HK-2 (cell line): ENCODE measurements around the gene RFX7.

Experiments
- DNase-seq: peaks from one replicate; pipeline ENCODE4 v3.0.0-alpha.2; 2018; ENCODE audit not compliant: unreplicated experiment

The RFX7 gene

DNA sequence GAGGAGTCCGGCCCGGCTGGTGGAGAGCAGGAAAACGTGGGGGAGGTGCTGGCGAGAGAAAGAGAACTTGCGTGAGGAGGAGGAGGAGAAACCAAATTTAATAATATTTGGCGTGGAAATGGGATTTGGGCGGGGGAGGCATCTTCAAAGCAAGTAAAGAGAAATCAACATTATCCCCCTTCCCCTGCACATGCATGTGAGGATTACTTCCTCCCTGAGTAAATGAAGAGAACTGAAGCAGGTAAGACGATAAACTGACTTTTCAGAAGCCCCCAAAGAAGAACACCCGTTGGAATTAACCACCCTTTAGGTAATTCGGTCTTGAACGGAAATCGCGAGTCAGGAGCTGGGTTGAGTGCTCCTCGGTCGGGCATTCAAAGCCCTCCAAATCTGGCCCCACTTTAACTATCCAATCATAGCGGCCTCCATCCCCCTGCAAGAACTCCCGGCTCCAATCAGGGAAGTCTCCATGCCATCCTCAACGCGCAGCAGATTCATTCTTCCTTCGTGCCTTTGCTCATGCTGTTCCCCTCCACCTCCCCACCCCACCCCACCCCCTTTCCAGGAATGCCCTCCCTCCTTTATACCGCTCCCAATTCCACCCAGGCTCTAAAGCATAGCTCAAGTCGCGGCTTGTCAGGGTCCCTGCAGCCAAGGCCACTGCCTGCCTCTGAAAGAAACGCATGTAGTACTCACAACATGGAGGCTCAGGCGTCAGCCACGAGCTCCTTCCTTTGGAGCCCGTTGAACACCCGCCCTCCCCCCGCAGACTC, 545 bp upstream of the RFX7 start:
- peak; percentile 78 for DNase-seq

DNA sequence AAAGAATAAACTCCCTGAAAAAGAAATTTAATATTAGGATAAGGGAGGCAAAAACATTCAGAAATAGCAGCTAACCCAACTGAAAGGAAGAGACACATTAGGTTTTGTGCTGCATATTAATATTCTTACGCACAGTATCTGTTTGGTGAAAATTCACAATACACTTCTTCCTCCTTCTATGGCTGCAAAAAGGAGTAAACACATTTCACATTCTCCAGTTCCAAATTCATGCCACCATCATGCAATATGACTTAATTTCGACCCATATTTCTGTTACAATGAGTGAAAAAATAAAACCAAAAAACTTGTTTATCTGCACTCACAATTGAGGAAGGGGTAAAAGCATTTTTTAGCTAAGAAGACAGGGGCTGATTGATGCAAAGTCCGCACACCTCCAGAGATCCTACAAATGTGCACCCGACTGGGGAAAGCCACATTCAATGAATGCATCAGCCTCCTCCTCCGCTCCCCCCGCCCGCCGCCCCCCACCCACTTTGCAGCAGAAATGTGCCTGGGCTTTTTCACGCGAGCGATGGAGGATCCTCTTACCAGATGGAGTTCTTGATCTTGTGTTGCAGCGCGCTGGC, 1.0 kb downstream of the RFX7 start:
- DNase-seq, result no peak

DNA sequence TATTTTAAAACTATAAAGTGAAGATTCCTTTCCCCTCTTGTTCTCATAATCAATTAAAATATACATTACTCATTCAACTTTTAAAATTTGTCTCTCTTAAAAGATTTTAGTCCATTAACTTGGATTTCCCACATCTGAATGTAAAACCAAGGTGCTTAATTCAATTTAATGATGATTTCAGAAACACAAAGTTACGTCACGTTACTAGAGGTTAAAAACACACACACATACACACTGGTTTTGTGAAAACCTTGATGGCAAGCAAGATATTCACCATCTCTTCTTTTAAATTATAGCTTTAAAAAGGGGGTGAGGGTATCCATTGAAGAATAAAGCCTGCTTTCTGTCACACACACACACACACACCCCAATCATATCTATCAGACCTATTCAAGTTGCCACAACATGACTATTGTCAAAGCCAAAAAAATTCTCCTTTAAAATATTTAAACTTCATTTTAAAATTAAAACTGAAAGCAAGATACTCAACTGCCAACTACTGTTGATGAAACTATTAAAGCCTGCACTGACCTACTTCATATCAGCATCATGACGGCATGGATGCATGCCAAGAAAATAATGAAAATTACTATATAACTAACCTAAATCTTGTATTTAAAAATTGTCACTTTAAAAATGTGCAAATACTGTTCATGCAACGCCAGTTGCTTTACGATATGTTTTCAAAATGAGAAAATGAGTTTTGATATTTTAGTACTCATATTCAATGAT, 2.1 kb downstream of the RFX7 start:
- no peak for DNase-seq

- DNase-seq, result no peak
Measured at GRCh38 chr15:56240390-56240789, 3.3 kb downstream of the RFX7 start.

- no peak for DNase-seq
Measured at GRCh38 chr15:56236197-56236596, 7.5 kb downstream of the RFX7 start.

GRCh38 chr15:56234804-56235203, 8.9 kb downstream of the RFX7 start:
- no peak for DNase-seq

DNA sequence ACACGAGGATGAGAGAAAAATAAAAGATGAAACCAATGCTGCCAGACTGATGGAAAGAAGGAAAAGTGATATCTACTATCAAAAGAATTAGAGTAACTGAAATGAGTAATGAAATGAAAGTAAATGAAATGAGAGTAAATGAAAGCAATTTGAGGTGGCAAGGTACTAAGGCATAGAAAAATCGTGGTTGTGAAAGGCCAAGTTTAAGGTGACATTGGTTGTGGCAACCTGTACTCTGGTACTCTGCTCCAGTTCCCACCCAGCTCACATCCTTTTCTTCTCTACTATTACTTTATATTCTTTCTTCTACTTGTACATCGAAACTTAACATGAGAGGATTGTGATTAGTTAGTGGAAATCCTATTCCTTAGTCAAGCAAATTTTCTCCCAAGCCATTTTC, 10.1 kb downstream of the RFX7 start:
- DNase-seq, result no peak

DNA sequence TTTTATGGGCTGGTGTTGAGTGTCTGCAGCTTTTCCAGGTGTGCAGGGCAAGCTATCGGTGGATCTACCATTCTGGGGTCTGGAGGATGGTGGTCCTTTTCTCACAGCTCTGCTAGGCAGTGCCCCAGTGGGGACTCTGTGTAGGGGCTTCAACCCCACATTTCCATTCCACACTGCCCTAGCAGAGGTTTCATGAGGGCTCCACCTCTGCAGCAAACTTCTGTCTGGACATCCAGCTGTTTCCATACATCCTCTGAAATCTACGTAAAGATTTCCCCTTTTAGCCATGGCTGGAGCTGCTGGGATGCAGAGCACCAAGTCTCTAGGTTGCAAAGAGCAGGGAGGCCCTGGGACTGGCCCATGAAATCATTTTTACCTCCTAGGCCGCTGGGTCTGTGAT, 11.6 kb downstream of the RFX7 start:
- DNase-seq, result no peak

GRCh38 chr15:56228854-56229253, 14.8 kb downstream of the RFX7 start:
- DNase-seq, result no peak

- no peak for DNase-seq
Measured at GRCh38 chr15:56228352-56228751, 15.3 kb downstream of the RFX7 start.

DNA sequence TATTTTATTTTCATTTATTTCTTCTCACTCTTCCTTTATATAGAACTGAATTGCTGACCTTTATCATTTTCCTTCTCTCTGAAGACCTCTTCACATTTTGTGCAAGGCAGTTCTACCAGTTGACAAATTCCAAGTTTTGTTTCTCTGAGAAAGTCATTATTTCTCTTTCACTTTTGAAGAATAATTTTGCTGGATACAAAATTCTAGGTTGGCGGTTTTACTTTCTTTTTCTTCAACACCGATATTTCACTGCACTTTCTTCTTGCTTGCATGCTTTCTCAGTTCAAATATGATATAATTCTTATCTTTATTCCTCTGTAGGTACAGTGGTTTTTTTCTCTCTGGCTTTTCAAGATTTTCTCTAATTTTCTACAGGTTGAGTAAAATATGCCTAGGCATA, 15.9 kb downstream of the RFX7 start:
- DNase-seq, result no peak

GRCh38 chr15:56227306-56227705, 16.4 kb downstream of the RFX7 start:
- no peak for DNase-seq

DNA sequence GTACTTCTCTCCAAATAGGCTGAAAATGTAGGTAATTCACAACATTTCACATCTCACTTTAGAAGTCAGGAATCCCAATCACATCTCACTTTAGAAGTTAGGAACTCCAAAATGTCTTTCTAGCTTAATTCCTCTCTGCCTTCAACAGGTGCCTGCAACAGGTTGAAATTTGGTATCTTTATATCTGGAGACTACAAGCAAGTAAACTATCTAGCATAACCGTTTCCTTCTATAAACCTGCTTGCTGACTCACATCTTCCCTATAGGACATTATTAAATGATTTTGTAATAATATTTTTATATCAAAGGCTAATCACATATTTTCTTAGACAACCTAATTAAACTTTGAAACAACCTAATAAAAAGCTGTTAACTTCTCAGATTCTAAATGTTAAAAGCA, 18.2 kb downstream of the RFX7 start:
- DNase-seq, result no peak

GRCh38 chr15:56222302-56222701, 21.4 kb downstream of the RFX7 start:
- no peak for DNase-seq

DNA sequence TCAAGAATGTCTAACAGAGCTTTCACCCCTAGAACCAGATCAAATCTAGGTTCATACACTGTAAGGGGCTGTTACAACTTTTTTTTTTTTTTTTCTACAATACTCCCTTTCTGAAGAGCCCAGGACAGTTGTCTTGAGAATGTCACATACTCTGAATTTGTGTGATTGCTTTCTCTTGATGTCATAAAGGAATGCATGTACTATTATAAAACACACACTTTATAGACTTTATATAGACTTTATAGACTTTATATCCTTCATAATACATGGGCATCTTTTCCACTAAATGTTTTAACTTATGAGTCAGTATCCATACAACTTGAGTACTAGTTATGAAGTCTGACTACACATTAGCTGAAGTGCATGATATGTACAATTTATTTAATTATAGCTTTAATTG, 26.3 kb downstream of the RFX7 start:
- DNase-seq, result no peak

DNA sequence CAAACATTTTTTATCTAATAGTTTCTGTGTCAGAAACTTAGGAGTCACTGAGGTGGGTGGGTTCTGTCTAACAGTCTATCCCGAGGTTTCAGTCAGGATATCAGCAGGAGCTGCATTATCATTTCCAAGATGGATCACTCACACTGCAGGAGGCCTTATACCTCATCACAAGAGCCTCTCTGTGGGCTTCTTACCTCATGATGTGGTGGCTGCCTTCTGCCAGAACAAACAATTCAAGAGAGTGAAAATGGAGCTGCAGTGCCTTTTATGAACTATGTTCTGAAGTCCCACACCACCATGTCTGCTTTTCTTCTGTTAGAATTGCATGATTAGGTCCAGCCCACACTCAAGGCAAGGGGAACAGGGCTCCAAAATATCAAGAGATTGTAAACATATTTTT, 27.9 kb downstream of the RFX7 start:
- no peak for DNase-seq

GRCh38 chr15:56211960-56212550, 31.6 kb downstream of the RFX7 start:
- DNase-seq, result no peak

DNA sequence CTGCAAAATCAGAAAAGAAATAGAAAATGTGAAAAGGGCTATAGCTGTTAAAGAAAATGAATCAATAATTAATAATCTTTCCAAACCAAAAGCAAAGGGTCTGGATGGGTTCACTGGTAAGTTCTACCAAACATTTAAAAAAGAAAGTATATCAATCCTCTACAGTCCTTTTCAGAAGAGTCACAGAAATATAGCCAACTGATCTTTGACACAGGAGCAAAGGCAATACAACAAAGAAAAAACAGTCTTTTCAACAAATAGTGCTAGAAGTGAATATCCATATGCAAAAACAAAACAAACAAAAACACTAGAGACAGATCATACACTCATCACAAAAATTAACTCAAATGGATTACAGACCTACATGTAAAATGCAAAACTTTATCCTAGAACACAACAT, 32.6 kb downstream of the RFX7 start:
- DNase-seq, result no peak

GRCh38 chr15:56208641-56209155, 35.0 kb downstream of the RFX7 start:
- DNase-seq, result no peak

GRCh38 chr15:56208185-56208584, 35.5 kb downstream of the RFX7 start:
- no peak for DNase-seq

DNA sequence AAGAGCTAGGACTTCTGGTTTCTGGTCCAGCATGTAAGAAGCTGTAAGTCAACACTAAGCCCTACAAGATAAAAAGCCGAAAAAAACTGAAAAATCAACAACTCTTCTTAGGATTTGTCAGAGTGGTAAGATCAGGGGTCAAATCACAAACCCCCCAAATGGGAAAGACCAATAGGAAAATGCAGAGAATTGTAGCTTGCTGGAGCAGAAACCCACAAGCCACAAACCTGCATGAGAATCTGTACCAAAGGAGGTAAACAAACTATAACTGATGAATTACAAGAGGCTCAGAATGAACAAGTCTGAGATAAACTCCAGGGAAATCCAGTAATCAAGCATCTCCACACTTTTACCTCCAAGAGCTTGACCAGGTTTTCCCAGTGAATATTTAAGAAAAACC, 36.0 kb downstream of the RFX7 start:
- no peak for DNase-seq

- no peak for DNase-seq
Measured at GRCh38 chr15:56207092-56207491, 36.6 kb downstream of the RFX7 start.
